Left lung (tissue), 10 donors: Measurements from ENCODE around the gene ZNF281. TPM values are rescaled to one million over a fixed set of nuclear protein-coding genes. Genes with fewer than 3 reads are reported as not detected.

Experiments
- ATAC-seq: fragments of 200-7000 bp; cut with Tn5 transposase; one replicate; pipeline ENCODE4 v1.9.1; 2020; ENCODE audit warnings: moderate library complexity
- DNase-seq, 4 donors: peaks; one replicate each; pipeline ENCODE4 v3.0.0-alpha.2; 2013 to 2020
- H3K27ac ChIP-seq, 2 donors: fragments of 200-600 bp; sonication (generic) in 1 of 2; one replicate each; pipeline versions ENCODE4 v1.5.0 to v1.8.0; 2020 to 2021
- H3K27me3 ChIP-seq, 2 donors: fragments of 200-600 bp; sonication (generic) in 1 of 2; one replicate each; pipeline versions ENCODE4 v1.5.0 to v1.8.0; 2020 to 2021
- H3K36me3 ChIP-seq, 2 donors: fragments of 200-600 bp; sonication (generic) in 1 of 2; one replicate each; pipeline versions ENCODE4 v1.5.0 to v1.8.0; 2020 to 2021
- H3K4me1 ChIP-seq, 2 donors: fragments of 200-600 bp; one replicate each; pipeline ENCODE4 v1.8.0; 2021
- H3K4me3 ChIP-seq, 2 donors: fragments of 200-600 bp; sonication (generic) in 1 of 2; one replicate each; pipeline versions ENCODE4 v1.5.0 to v1.8.0; 2020 to 2021; ENCODE audit warnings: mild to moderate bottlenecking in 1 of 2
- H3K9me3 ChIP-seq, 2 donors: fragments of 200-600 bp; sonication (generic) in 1 of 2; one replicate each; pipeline versions ENCODE4 v1.5.0 to v1.8.0; 2020 to 2021
- CTCF ChIP-seq, 2 donors: fragments of 200-600 bp; sonication (generic) in 1 of 2; IDR thresholded peaks; one replicate each; pipeline versions ENCODE4 v1.5.0 to v1.8.0; 2021; ENCODE audit warnings: antibody characterized with exemption in 2 of 2
- intact Hi-C, 2 donors: fragments of 100-400 bp; cut with DNase I; formaldehyde crosslinking; loops; one replicate each; pipeline versions ENCODE4 v1.11.2 to v1.14.2; 2022
- polyA plus RNA-seq, 6 donors: library from polyadenylated mRNA; unstranded; fragments of 120-200 nt; gene quantifications; one replicate each; pipeline ENCODE4 v1.2.1, GENCODE V29; 2013; ENCODE audit not compliant: insufficient read length in 6 of 6
- total RNA-seq, 2 donors: library from RNA; stranded (reverse); fragmentation: NEBNext Ultra II Directional; extraction: Animal tissue kit (Norgen Biotek cat#: 25700); gene quantifications; one replicate each; pipeline ENCODE4 v1.2.1, GENCODE V29; 2021
- donor health status: DM: no; HTN: yes; CAD: no.
- donor health status: DM: no; HTN: no; CAD: no.

Gene ZNF281
- total and polyA plus RNA-seq, 8 donors, result 18.1 to 28.9 (median 26.3) TPM

GRCh38 chr1:200432586-200432985 lies 22.8 kb upstream of the ZNF281 start:
- TF ChIP-seq CTCF (IDR thresholded peaks at IDR 0.05), result no peak
- ATAC-seq (no peak), DNase-seq (no peak)
- no peaks in the 10 kb centered on the region for H3K9me3 ChIP-seq
- no peak overlapping the region for H3K27ac ChIP-seq
- intact Hi-C loops, result no loop called here
- H3K27me3 ChIP-seq, result no peaks in the 10 kb centered on the region
- no peaks in the 10 kb centered on the region for H3K36me3 ChIP-seq
- no peak overlapping the region for H3K4me3 ChIP-seq
- H3K4me1 ChIP-seq, result peaks cover 0 to 6% of the 10 kb centered on the region in 2 donors

- intact Hi-C loops, result no loop called here
- H3K27ac ChIP-seq, result no peak overlapping the region
- peaks cover 0 to 3% of the 10 kb centered on the region in 2 donors for H3K4me1 ChIP-seq
- H3K4me3 ChIP-seq, result no peak overlapping the region
- TF ChIP-seq CTCF (IDR thresholded peaks at IDR 0.05), result no peak
- no peaks in the 10 kb centered on the region for H3K27me3 ChIP-seq
- no peaks in the 10 kb centered on the region for H3K36me3 ChIP-seq
- peak; percentile 26 for ATAC-seq
- H3K9me3 ChIP-seq, result no peaks in the 10 kb centered on the region
- no peak for DNase-seq
Measured at GRCh38 chr1:200429221-200429751, 19.4 kb upstream of the ZNF281 start.

- Histone ChIP-seq H3K27ac (no peak overlapping the region), H3K27me3 (no peaks in the 10 kb centered on the region), H3K36me3 (no peaks in the 10 kb centered on the region), H3K4me3 (no peak overlapping the region), H3K9me3 (no peaks in the 10 kb centered on the region), H3K4me1 (peaks cover 0 to 3% of the 10 kb centered on the region in 2 donors)
- no peak for TF ChIP-seq CTCF (IDR thresholded peaks at IDR 0.05)
- intact Hi-C loops, result no loop called here
- no peak for DNase-seq
- no peak for ATAC-seq
Measured at GRCh38 chr1:200428482-200429205, 18.8 kb upstream of the ZNF281 start.

- H3K9me3 ChIP-seq, result no peaks in the 10 kb centered on the region
- H3K27ac ChIP-seq, result no peak overlapping the region
- intact Hi-C loops, result no loop called here
- no peak for TF ChIP-seq CTCF (IDR thresholded peaks at IDR 0.05)
- peaks cover 0 to 3% of the 10 kb centered on the region in 2 donors for H3K4me1 ChIP-seq
- no peaks in the 10 kb centered on the region for H3K27me3 ChIP-seq
- no peaks in the 10 kb centered on the region for H3K36me3 ChIP-seq
- DNase-seq, result no peak
- no peak for ATAC-seq
- no peak overlapping the region for H3K4me3 ChIP-seq
Measured at GRCh38 chr1:200427744-200428143, 17.9 kb upstream of the ZNF281 start.

- no peaks in the 10 kb centered on the region for H3K36me3 ChIP-seq
- no peak overlapping the region for H3K27ac ChIP-seq
- H3K27me3 ChIP-seq, result no peaks in the 10 kb centered on the region
- no peak for ATAC-seq
- H3K4me3 ChIP-seq, result no peak overlapping the region
- intact Hi-C loops, result no loop called here
- no peak for DNase-seq
- TF ChIP-seq CTCF (IDR thresholded peaks at IDR 0.05), result no peak
- H3K9me3 ChIP-seq, result no peaks in the 10 kb centered on the region
- H3K4me1 ChIP-seq, result peaks cover 0 to 3% of the 10 kb centered on the region in 2 donors
Measured at GRCh38 chr1:200426196-200426595, 16.4 kb upstream of the ZNF281 start.
